PC-9 (cell line): ENCODE measurements around the gene PCDHGA1. TPM values are rescaled to one million over a fixed set of nuclear protein-coding genes. Genes with fewer than 3 reads are reported as not detected.

Source experiments
- BruUV-seq: library from RNA; stranded (reverse); fragments of 400-500 nt; replicated peaks from 2 replicates; lab custom pipeline; 2021; lab: Mats Ljungman, UMichigan
- CTCF ChIA-PET: fragments of 300-600 bp; sonication (Branson Sonifier 250); formaldehyde crosslinking; loops from one replicate; lab custom pipeline; 2022; ENCODE audit warnings: antibody characterized with exemption; lab: Charles Lee
- POLR2A ChIA-PET: fragments of 300-600 bp; sonication (Branson Sonifier 250); formaldehyde crosslinking; loops from one replicate; lab custom pipeline; 2022; ENCODE audit warnings: antibody characterized with exemption; ENCODE audit not compliant: unreplicated experiment; lab: Charles Lee
- DNase-seq, 2 experiments: peaks; one replicate each; pipeline versions ENCODE4 v3.0.0 to v3.0.0-alpha.2; 2015 to 2022; ENCODE audit warnings: mixed read lengths in 1 of 2
- H2AFZ ChIP-seq: fragments of 200-600 bp; sonication (generic); 2 replicates; pipeline ENCODE4 v1.8.1; 2017; ENCODE audit warnings: antibody characterized with exemption
- H3F3A ChIP-seq: fragments of 200-600 bp; sonication (generic); 2 replicates; pipeline ENCODE4 v1.8.1; 2017; ENCODE audit warnings: antibody characterized with exemption, mild to moderate bottlenecking, low read depth; ENCODE audit not compliant: insufficient read depth
- H3K27ac ChIP-seq: fragments of 200-600 bp; sonication (generic); 2 replicates; pipeline ENCODE4 v1.6.1; 2016; ENCODE audit warnings: mixed run types
- H3K27me3 ChIP-seq: fragments of 200-600 bp; sonication (generic); 2 replicates; pipeline ENCODE4 v1.6.1; 2016; ENCODE audit warnings: low read depth, mixed run types; ENCODE audit not compliant: insufficient read depth
- H3K36me3 ChIP-seq: fragments of 200-600 bp; sonication (generic); 2 replicates; pipeline ENCODE4 v1.6.1; 2016; ENCODE audit warnings: low read depth, mixed run types
- H3K4me1 ChIP-seq: fragments of 200-600 bp; sonication (generic); replicated peaks from 2 replicates; pipeline ENCODE4 v1.6.1; 2016; ENCODE audit warnings: mixed run types; ENCODE audit not compliant: insufficient read depth
- H3K4me2 ChIP-seq: fragments of 200-600 bp; sonication (generic); 2 replicates; pipeline ENCODE4 v1.6.1; 2017; ENCODE audit warnings: mixed run types
- H3K4me3 ChIP-seq: fragments of 200-600 bp; sonication (generic); 2 replicates; pipeline ENCODE4 v1.6.1; 2016; ENCODE audit warnings: mixed run types
- H3K79me2 ChIP-seq: fragments of 200-600 bp; sonication (generic); 2 replicates; pipeline ENCODE4 v1.6.1; 2017; ENCODE audit warnings: low read depth, mixed run types
- H3K9me2 ChIP-seq: fragments of 200-600 bp; sonication (generic); 2 replicates; pipeline ENCODE4 v1.8.1; 2017; ENCODE audit warnings: mild to moderate bottlenecking; ENCODE audit not compliant: insufficient read depth
- H3K9me3 ChIP-seq: fragments of 200-600 bp; sonication (generic); 2 replicates; pipeline ENCODE4 v1.8.1; 2016; ENCODE audit warnings: low read depth; ENCODE audit not compliant: insufficient read depth
- H4K20me1 ChIP-seq: fragments of 200-600 bp; sonication (generic); 2 replicates; pipeline ENCODE4 v1.8.1; 2017; ENCODE audit not compliant: insufficient read depth
- CTCF ChIP-seq: fragments of 200-600 bp; sonication (generic); conservative IDR thresholded peaks from 2 replicates; pipeline ENCODE4 v1.6.1; 2017; ENCODE audit warnings: mixed run types, antibody characterized with exemption, mild to moderate bottlenecking, moderate library complexity
- EZH2 ChIP-seq: fragments of 200-600 bp; sonication (generic); IDR thresholded peaks from 2 replicates; pipeline ENCODE4 v1.8.0; 2017; ENCODE audit warnings: antibody characterized with exemption, low read depth
- intact Hi-C: fragments of 100-400 bp; cut with micrococcal nuclease; formaldehyde crosslinking; loops from one replicate; pipeline ENCODE4 v1.10.0; 2022; ENCODE audit not compliant: unreplicated experiment
- total RNA-seq: library from RNA; stranded (reverse); gene quantifications from 2 replicates; pipeline ENCODE4 v1.2.3, GENCODE V29; 2021

The PCDHGA1 gene
- total RNA-seq, 1 experiment from 2014 or later = 0.07 TPM

- H3K9me2 ChIP-seq = no peaks in the 10 kb centered on the region
- DNase-seq = no peak
- peaks cover 45% of the 10 kb centered on the region for H3F3A ChIP-seq
- no TSS peak for BruUV-seq
- no peak overlapping the region for H3K4me2 ChIP-seq
- POLR2A ChIA-PET = no interaction called here
- no peak overlapping the region for H3K4me3 ChIP-seq
- no peaks in the 10 kb centered on the region for H4K20me1 ChIP-seq
- no peaks in the 10 kb centered on the region for H3K27me3 ChIP-seq
- H3K36me3 ChIP-seq = peaks cover 27% of the 10 kb centered on the region
- H3K4me1 ChIP-seq = peaks cover 14% of the 10 kb centered on the region
- TF ChIP-seq EZH2 = no peak
- TF ChIP-seq CTCF = no peak
- CTCF ChIA-PET = interaction anchor here (1.0 kb wide), 1 partner anchor 432 kb away, joined by 4 read pairs; no protein-coding TSS in a partner anchor
- no peak overlapping the region for H2AFZ ChIP-seq
- H3K9me3 ChIP-seq = no peaks in the 10 kb centered on the region
- intact Hi-C loops = loop anchor here (10.0 kb wide), 1 partner anchor 203 kb away; the partner anchor contains the start of gene TAF7
- H3K79me2 ChIP-seq = no peaks in the 10 kb centered on the region
- H3K27ac ChIP-seq = no peak overlapping the region
These were observed 197.1 kb downstream of the PCDHGA1 start for GRCh38 chr5:141527426-141527825.

- TSS peak; percentile 7 for BruUV-seq
These were observed 198.1 kb downstream of the PCDHGA1 start for GRCh38 chr5:141528291-141528984.

GRCh38 chr5:141529002-141529401 is 198.7 kb downstream of the PCDHGA1 start:
- intact Hi-C loops = loop anchor here (10.0 kb wide), 1 partner anchor 204 kb away; the partner anchor contains the start of gene TAF7
- no peaks in the 10 kb centered on the region for H4K20me1 ChIP-seq
- ChIA-PET POLR2A (no interaction called here), CTCF (no interaction called here)
- DNase-seq = no peak
- H3K4me3 ChIP-seq = no peak overlapping the region
- H2AFZ ChIP-seq = no peak overlapping the region
- H3F3A ChIP-seq = peaks cover 32% of the 10 kb centered on the region
- H3K27me3 ChIP-seq = no peaks in the 10 kb centered on the region
- peaks cover 28% of the 10 kb centered on the region for H3K36me3 ChIP-seq
- H3K4me2 ChIP-seq = no peak overlapping the region
- peaks cover 5% of the 10 kb centered on the region for H3K4me1 ChIP-seq
- no peaks in the 10 kb centered on the region for H3K79me2 ChIP-seq
- no TSS peak for BruUV-seq
- TF ChIP-seq EZH2 = no peak
- no peaks in the 10 kb centered on the region for H3K9me3 ChIP-seq
- H3K27ac ChIP-seq = no peak overlapping the region
- no peaks in the 10 kb centered on the region for H3K9me2 ChIP-seq

More at GRCh38 chr5:141528291-141528984, 198.1 kb downstream of the PCDHGA1 start:
- H3K27ac ChIP-seq = no peak overlapping the region
- H3K9me2 ChIP-seq = no peaks in the 10 kb centered on the region
- intact Hi-C loops = loop anchor here (10.0 kb wide), 1 partner anchor 204 kb away; the partner anchor contains the start of gene TAF7
- H3K9me3 ChIP-seq = no peaks in the 10 kb centered on the region
- no peak overlapping the region for H2AFZ ChIP-seq
- H3K36me3 ChIP-seq = peaks cover 29% of the 10 kb centered on the region
- H3F3A ChIP-seq = peaks cover 35% of the 10 kb centered on the region
- ChIA-PET CTCF (interaction anchor here (1.0 kb wide), 1 partner anchor 434 kb away, joined by 4 read pairs; no protein-coding TSS in a partner anchor), POLR2A (no interaction called here)
- no peaks in the 10 kb centered on the region for H3K27me3 ChIP-seq
- no peak for TF ChIP-seq EZH2
- no peak for TF ChIP-seq CTCF
- H3K4me3 ChIP-seq = no peak overlapping the region
- H3K79me2 ChIP-seq = no peaks in the 10 kb centered on the region
- no peak for DNase-seq
- H3K4me2 ChIP-seq = no peak overlapping the region
- peaks cover 5% of the 10 kb centered on the region for H3K4me1 ChIP-seq
- H4K20me1 ChIP-seq = no peaks in the 10 kb centered on the region
